ENCODE results near the gene BBS4.

DNA sequence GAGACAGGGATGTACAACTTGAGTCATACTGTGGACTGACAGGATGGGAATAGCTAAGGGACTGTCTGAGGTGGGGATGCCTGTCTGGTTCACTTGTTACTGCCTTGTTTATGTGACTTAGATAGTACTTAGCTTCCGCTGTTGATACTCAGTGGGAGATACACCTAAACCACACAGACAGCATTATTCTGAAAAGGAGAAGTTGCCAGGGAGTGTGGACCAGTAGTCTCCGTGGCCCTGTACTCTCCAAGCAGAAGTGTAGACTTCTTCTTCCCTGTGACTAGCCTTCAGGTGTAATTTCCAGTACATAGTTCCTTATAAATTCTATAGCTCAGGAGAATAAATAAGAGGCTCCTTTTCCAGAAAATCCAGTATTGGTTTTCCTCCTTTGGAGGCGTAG is 5.1 kb upstream of the BBS4 start:
- TF ChIP-seq, protein P1, sequence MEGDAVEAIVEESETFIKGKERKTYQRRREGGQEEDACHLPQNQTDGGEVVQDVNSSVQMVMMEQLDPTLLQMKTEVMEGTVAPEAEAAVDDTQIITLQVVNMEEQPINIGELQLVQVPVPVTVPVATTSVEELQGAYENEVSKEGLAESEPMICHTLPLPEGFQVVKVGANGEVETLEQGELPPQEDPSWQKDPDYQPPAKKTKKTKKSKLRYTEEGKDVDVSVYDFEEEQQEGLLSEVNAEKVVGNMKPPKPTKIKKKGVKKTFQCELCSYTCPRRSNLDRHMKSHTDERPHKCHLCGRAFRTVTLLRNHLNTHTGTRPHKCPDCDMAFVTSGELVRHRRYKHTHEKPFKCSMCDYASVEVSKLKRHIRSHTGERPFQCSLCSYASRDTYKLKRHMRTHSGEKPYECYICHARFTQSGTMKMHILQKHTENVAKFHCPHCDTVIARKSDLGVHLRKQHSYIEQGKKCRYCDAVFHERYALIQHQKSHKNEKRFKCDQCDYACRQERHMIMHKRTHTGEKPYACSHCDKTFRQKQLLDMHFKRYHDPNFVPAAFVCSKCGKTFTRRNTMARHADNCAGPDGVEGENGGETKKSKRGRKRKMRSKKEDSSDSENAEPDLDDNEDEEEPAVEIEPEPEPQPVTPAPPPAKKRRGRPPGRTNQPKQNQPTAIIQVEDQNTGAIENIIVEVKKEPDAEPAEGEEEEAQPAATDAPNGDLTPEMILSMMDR (conservative IDR thresholded peaks at IDR 0.05 in 1 of 2, IDR thresholded peaks at IDR 0.05 in 1 of 2; ENCODE audit: extremely low read depth in 1 of 2, insufficient read depth in 1 of 2, low read depth in 1 of 2, low read length in 2 of 2) = no peak
- no peak for TF ChIP-seq EZH2 (IDR thresholded peaks at IDR 0.05; ENCODE audit: borderline replicate concordance, low read length)

Data from mammary epithelial cell (primary cell).